ENCODE results near the gene ATG16L2. TPM values are rescaled to one million over a fixed set of nuclear protein-coding genes. Genes with fewer than 3 reads are reported as not detected.

Gene ATG16L2
- total and polyA plus RNA-seq, 2 of the 4 experiments (the other 2 are of a cell fraction): 1.3 to 12.7 TPM

GRCh38 chr11:72776844-72777754, 37.1 kb upstream of the ATG16L2 start:
- 100% methylated on average over 2 of the region's 7 CpGs; no CpG with 5 or more reads in 1 of the 2 experiments for WGBS, 2 experiments (ENCODE audit: extremely low coverage in 2 of 2, insufficient read length in 1 of 2)
- H2AFZ ChIP-seq (replicated peaks; ENCODE audit: low read length, poor library complexity): no peak overlapping the region
- BruUV-seq (replicated peaks): no TSS peak
- H3K79me1 ChIP-seq (ENCODE audit: low read depth in 1 of 2, low read length in 2 of 2): 0 out of 4 replicates have a peak, but pooled peaks cover 0 to 10% of the 10 kb centered on the region in 2 experiments
- H2BK15ac ChIP-seq (ENCODE audit: low read depth, low read length): no peak overlapping the region
- no peak overlapping the region for H4K5ac ChIP-seq (ENCODE audit: low read depth, low read length)
- H3K4me1 ChIP-seq (ENCODE audit: control insufficient read depth, insufficient read depth, low read length): peaks cover 22% of the 10 kb centered on the region
- H3K4me3 ChIP-seq (ENCODE audit: insufficient read depth, low read depth, low read length): no peak overlapping the region
- dilution Hi-C loops (cut with HindIII; ENCODE audit: low sequenced_read_pairs, unreplicated experiment) (no loop called here), in situ Hi-C loops (cut with MboI; ENCODE audit: low sequenced_read_pairs) (no loop called here), intact Hi-C loops (cut with micrococcal nuclease) (no loop called here)
- no peak overlapping the region for H3K56ac ChIP-seq (ENCODE audit: extremely low read depth, insufficient read depth, low read length)
- no peaks in the 10 kb centered on the region for H3K36me3 ChIP-seq (ENCODE audit: control insufficient read depth, insufficient read depth, low read length)
- H3K4me2 ChIP-seq (ENCODE audit: low read depth, low read length): no peak overlapping the region
- no peak overlapping the region for H3K18ac ChIP-seq (ENCODE audit: low read depth, low read length)
- H3K9me1 ChIP-seq (ENCODE audit: insufficient read depth, low read length): no peaks in the 10 kb centered on the region; the same call in 1 of the 2 replicates
- H4K8ac ChIP-seq (ENCODE audit: low read depth in 2 of 2, low read length in 2 of 2): no peak overlapping the region
- no peak overlapping the region for H2BK20ac ChIP-seq (ENCODE audit: low read depth, low read length)
- H4K20me1 ChIP-seq (ENCODE audit: insufficient read depth, low read length): peaks cover 9% of the 10 kb centered on the region; the same call in 1 of the 2 replicates
- no peak overlapping the region for H3K9ac ChIP-seq (ENCODE audit: low read depth, low read length)
- no peak for ATAC-seq (ENCODE audit: low read depth)
- no peak overlapping the region for H2AK9ac ChIP-seq (replicated peaks; ENCODE audit: low read depth, low read length, poor library complexity)
- H3K14ac ChIP-seq (replicated peaks; ENCODE audit: low read depth, low read length): no peak overlapping the region
- no peak overlapping the region for H3K23ac ChIP-seq (ENCODE audit: low read depth, low read length)
- H2AK5ac ChIP-seq (ENCODE audit: low read depth, low read length): no peak overlapping the region
- TF ChIP-seq CEBPB (IDR thresholded peaks at IDR 0.05; ENCODE audit: low read depth, low read length): no peak
- H2BK120ac ChIP-seq (ENCODE audit: low read depth, low read length): no peak overlapping the region
- no peak overlapping the region for H3K27ac ChIP-seq (ENCODE audit: insufficient read depth, low read length)
- H3K4ac ChIP-seq (ENCODE audit: low read depth, low read length): no peak overlapping the region
- H3K9me3 ChIP-seq (ENCODE audit: control insufficient read depth, insufficient read depth, low read length): no peaks in the 10 kb centered on the region
- no peak for DNase-seq
- POLR2A ChIA-PET (ENCODE audit: unreplicated experiment): no interaction called here
- peaks cover 4% of the 10 kb centered on the region; the same call in 1 of the 2 replicates for H3K27me3 ChIP-seq (ENCODE audit: control insufficient read depth, insufficient read depth, low read length)
- CTCF ChIA-PET: no interaction called here
- H2BK5ac ChIP-seq (ENCODE audit: low read depth, low read length, poor library complexity, severe bottlenecking): no peak overlapping the region
- H4K91ac ChIP-seq (ENCODE audit: insufficient read depth, low read depth, low read length): no peak overlapping the region

All from IMR-90 (cell line).